Activated gamma-delta T cell (primary cell): ENCODE data around the gene MSH2.
"Not testable (repeated sequence)": the region's sequence is repeated elsewhere in the genome, so short reads cannot be mapped to it uniquely, and the experiment has no call there.

Source experiments
- DNase-seq: peaks from one replicate; lab custom pipeline; 2025; lab: John Stamatoyannopoulos, UW

MSH2 gene

GRCh38 chr2:47484396-47484795 lies 81.4 kb downstream of the MSH2 start:
- no peak for DNase-seq

- DNase-seq, result no peak
Observed at GRCh38 chr2:47485177-47485576, 82.2 kb downstream of the MSH2 start.

GRCh38 chr2:47485751-47486300 lies 82.9 kb downstream of the MSH2 start:
- DNase-seq, result no peak

- no peak for DNase-seq
Observed at GRCh38 chr2:47486841-47487497, 84.0 kb downstream of the MSH2 start.

GRCh38 chr2:47487498-47487875 lies 84.5 kb downstream of the MSH2 start:
- no peak for DNase-seq

- no peak for DNase-seq
Observed at GRCh38 chr2:47488870-47489584, 86.1 kb downstream of the MSH2 start.

- no peak for DNase-seq
Observed at GRCh38 chr2:47490406-47490805, 87.5 kb downstream of the MSH2 start.

GRCh38 chr2:47493317-47494035 lies 90.5 kb downstream of the MSH2 start:
- DNase-seq, result no peak

GRCh38 chr2:47494267-47495130 lies 91.5 kb downstream of the MSH2 start:
- no peak for DNase-seq

GRCh38 chr2:47497843-47498460 lies 95.0 kb downstream of the MSH2 start:
- no peak for DNase-seq

GRCh38 chr2:47499093-47499492 lies 96.1 kb downstream of the MSH2 start:
- no peak for DNase-seq

GRCh38 chr2:47499621-47500309 lies 96.8 kb downstream of the MSH2 start:
- DNase-seq, result no peak

- DNase-seq, result no peak
Observed at GRCh38 chr2:47501374-47502200, 98.6 kb downstream of the MSH2 start.

- DNase-seq, result not testable (repeated sequence)
Observed at GRCh38 chr2:47502498-47502897, 99.5 kb downstream of the MSH2 start.

GRCh38 chr2:47503481-47504070 lies 100.6 kb downstream of the MSH2 start:
- DNase-seq, result no peak

GRCh38 chr2:47504174-47504810 lies 101.3 kb downstream of the MSH2 start:
- DNase-seq, result no peak

GRCh38 chr2:47506024-47506423 lies 103.1 kb downstream of the MSH2 start:
- DNase-seq, result no peak

- no peak for DNase-seq
Observed at GRCh38 chr2:47506436-47506835, 103.5 kb downstream of the MSH2 start.

GRCh38 chr2:47508080-47508479 lies 105.1 kb downstream of the MSH2 start:
- DNase-seq, result no peak
